Stimulated activated CD8-positive, alpha-beta memory T cell treated with anti-CD3 and anti-CD28 coated beads, Interleukin-7, amount 100 ng/mL, for 1 hour (primary cell): Measurements from ENCODE around the gene UBL5.
"Not testable (repeated sequence)": the region's sequence is repeated elsewhere in the genome, so short reads cannot be mapped to it uniquely, and the experiment has no call there.

Experiments used
- DNase-seq, 2 donors: peaks; one replicate each; pipeline ENCODE4 v3.0.0-alpha.2; 2020; ENCODE audit warnings: low read depth in 2 of 2

Gene UBL5

GRCh38 chr19:9827289-9828238, at the start of gene UBL5:
TSS of gene UBL5 (plus strand) at chr19:9827918. CDS start at chr19:9828338, 420 bp downstream.
- peak; percentile 74 to 78 for DNase-seq

- DNase-seq = no peak
Observed at GRCh38 chr19:9782338-9782737, 45.4 kb upstream of the UBL5 start.

- not testable (repeated sequence) for DNase-seq
Observed at GRCh38 chr19:9784163-9784496, 43.6 kb upstream of the UBL5 start.

- DNase-seq = peak; percentile 92 to 96
Observed at GRCh38 chr19:9785367-9786331, 42.1 kb upstream of the UBL5 start.

GRCh38 chr19:9786342-9786741, 41.4 kb upstream of the UBL5 start:
- no peak for DNase-seq

GRCh38 chr19:9786819-9787218, 40.9 kb upstream of the UBL5 start:
- DNase-seq = no peak

GRCh38 chr19:9788604-9789003, 39.1 kb upstream of the UBL5 start:
- not testable (repeated sequence) for DNase-seq

- DNase-seq = no peak
Observed at GRCh38 chr19:9789066-9789465, 38.7 kb upstream of the UBL5 start.

GRCh38 chr19:9789579-9789978, 38.1 kb upstream of the UBL5 start:
- not testable (repeated sequence) for DNase-seq

GRCh38 chr19:9791073-9791367, 36.7 kb upstream of the UBL5 start:
- DNase-seq = not testable (repeated sequence)

- DNase-seq = peak; percentile 83 to 92
Observed at GRCh38 chr19:9791552-9792205, 36.0 kb upstream of the UBL5 start.

- DNase-seq = peak; percentile 86 to 93
Observed at GRCh38 chr19:9792206-9793070, 35.3 kb upstream of the UBL5 start.

- DNase-seq = peak; percentile 25 to 47
Observed at GRCh38 chr19:9793071-9793591, 34.6 kb upstream of the UBL5 start.

- peak; percentile 62 for DNase-seq
Observed at GRCh38 chr19:9796113-9796773, 31.5 kb upstream of the UBL5 start.

GRCh38 chr19:9797871-9798270, 29.8 kb upstream of the UBL5 start:
- DNase-seq = no peak

GRCh38 chr19:9799162-9799561, 28.6 kb upstream of the UBL5 start:
- no peak for DNase-seq

GRCh38 chr19:9801976-9802375, 25.7 kb upstream of the UBL5 start:
- DNase-seq = no peak

- no peak for DNase-seq
Observed at GRCh38 chr19:9806803-9807202, 20.9 kb upstream of the UBL5 start.

- no peak for DNase-seq
Observed at GRCh38 chr19:9808855-9809824, 18.6 kb upstream of the UBL5 start.
